Activated CD4-positive, alpha-beta T cell treated with anti-CD3 and anti-CD28 coated beads, Interleukin-2, Interleukin-4, amounts not matched to agents 100 ng/mL and 50 ng/mL, durations not matched to agents 16 hours and 8 hours (primary cell): ENCODE data around the gene DBNL.
"Not testable (repeated sequence)": the region's sequence is repeated elsewhere in the genome, so short reads cannot be mapped to it uniquely, and the experiment has no call there.

Experiments
- DNase-seq: peaks from one replicate; pipeline ENCODE4 v3.0.0-alpha.2; 2020; ENCODE audit warnings: low spot score

DBNL gene

GRCh38 chr7:44044315-44045225, at the start of gene DBNL:
TSS of gene DBNL (plus strand) at chr7:44044702. CDS start at chr7:44044738, 36 bp downstream.
- peak; percentile 94 for DNase-seq

GRCh38 chr7:43997532-43997931, 47.0 kb upstream of the DBNL start, which contains the start of gene SPDYE1:
TSS of gene SPDYE1 (plus strand) at chr7:43997897. CDS start at chr7:43999950, 2,053 bp downstream.
- not testable (repeated sequence) for DNase-seq

GRCh38 chr7:44012081-44012480, 32.4 kb upstream of the DBNL start:
- not testable (repeated sequence) for DNase-seq

GRCh38 chr7:44015090-44015489, 29.4 kb upstream of the DBNL start:
- not testable (repeated sequence) for DNase-seq

- DNase-seq = peak; percentile 99
These were observed 25.4 kb upstream of the DBNL start for GRCh38 chr7:44018857-44019807.

- DNase-seq = not testable (repeated sequence)
These were observed 24.7 kb upstream of the DBNL start for GRCh38 chr7:44019825-44020224.

GRCh38 chr7:44022069-44022468, 22.4 kb upstream of the DBNL start:
- not testable (repeated sequence) for DNase-seq

- DNase-seq = peak; percentile 30
These were observed 21.6 kb upstream of the DBNL start for GRCh38 chr7:44022796-44023467.

- DNase-seq = not testable (repeated sequence)
These were observed 15.1 kb upstream of the DBNL start for GRCh38 chr7:44029433-44029832.

- not testable (repeated sequence) for DNase-seq
These were observed 14.5 kb upstream of the DBNL start for GRCh38 chr7:44030029-44030428.

- not testable (repeated sequence) for DNase-seq
These were observed 13.2 kb upstream of the DBNL start for GRCh38 chr7:44031319-44031718.

- not testable (repeated sequence) for DNase-seq
These were observed 12.5 kb upstream of the DBNL start for GRCh38 chr7:44032031-44032430.

GRCh38 chr7:44033971-44034844, 10.3 kb upstream of the DBNL start:
- not testable (repeated sequence) for DNase-seq

GRCh38 chr7:44036364-44036763, 8.1 kb upstream of the DBNL start:
- DNase-seq = peak; percentile 39

- not testable (repeated sequence) for DNase-seq
These were observed 6.6 kb upstream of the DBNL start for GRCh38 chr7:44037951-44038350.

- DNase-seq = not testable (repeated sequence)
These were observed 5.9 kb upstream of the DBNL start for GRCh38 chr7:44038553-44038952.

- DNase-seq = peak; percentile 86
These were observed 5.4 kb upstream of the DBNL start for GRCh38 chr7:44038961-44039558.

GRCh38 chr7:44039800-44040492, 4.6 kb upstream of the DBNL start:
- not testable (repeated sequence) for DNase-seq

GRCh38 chr7:44040493-44040891, 4.0 kb upstream of the DBNL start:
- DNase-seq = peak; percentile 59

GRCh38 chr7:44042221-44042620, 2.3 kb upstream of the DBNL start:
- DNase-seq = no peak
